T-helper 9 cell (primary cell): Measurements from ENCODE around the gene CD79B.
"Not testable (repeated sequence)": the region's sequence is repeated elsewhere in the genome, so short reads cannot be mapped to it uniquely, and the experiment has no call there.

ENCODE experiments used
- DNase-seq: peaks from one replicate; pipeline ENCODE4 v3.0.0-alpha.2; 2020

Gene CD79B

GRCh38 chr17:63930951-63931575, 1.1 kb downstream of the CD79B start:
- DNase-seq: peak; percentile 56

DNA sequence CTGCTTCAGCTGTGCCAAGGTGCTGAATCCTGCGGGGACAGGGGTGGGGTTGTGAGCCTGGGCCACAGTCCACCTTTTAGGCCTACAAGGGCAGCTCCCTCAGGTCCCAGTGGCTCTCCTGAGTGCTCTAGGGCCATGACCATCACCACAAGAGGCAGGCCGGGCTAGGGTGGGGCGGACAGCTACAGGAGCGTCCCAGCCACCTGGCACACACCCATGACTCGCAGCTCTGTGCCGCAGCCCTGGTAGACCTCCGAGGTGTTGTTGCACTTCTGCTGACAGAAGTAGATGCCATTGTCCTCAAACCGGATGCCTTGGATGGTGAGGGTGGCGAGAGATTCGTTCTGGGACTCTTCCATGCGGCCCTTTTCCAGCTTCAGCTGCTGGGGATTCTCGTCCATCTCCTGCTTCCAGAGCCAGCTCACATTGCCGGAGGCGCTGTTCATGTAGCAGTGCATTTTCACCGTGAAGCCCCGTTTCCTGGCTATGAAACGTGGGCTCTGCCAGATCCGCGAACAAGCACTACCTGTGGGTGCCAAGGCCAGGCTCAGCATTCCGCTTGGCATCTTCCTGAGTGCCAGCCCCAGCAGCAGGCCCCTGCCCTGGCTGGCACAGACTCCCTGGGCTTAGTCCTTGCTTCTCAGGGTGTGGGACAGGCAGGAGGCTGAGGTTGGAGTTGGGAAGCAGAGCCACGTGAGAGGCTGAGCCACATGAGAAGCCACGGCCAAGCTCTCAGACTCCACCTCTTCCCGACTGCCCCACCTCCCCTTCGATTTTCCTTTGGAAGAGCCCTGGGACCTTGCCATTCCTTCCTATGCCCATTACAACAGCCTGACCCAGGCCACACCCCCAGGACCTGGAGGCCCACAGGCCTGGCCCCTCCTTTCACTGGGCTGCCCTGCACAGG, 2.0 kb downstream of the CD79B start:
- DNase-seq: no peak

- DNase-seq: no peak
Observed at GRCh38 chr17:63928966-63929695, 3.0 kb downstream of the CD79B start.

GRCh38 chr17:63928172-63928666, 3.9 kb downstream of the CD79B start:
- no peak for DNase-seq

GRCh38 chr17:63927464-63928171, 4.5 kb downstream of the CD79B start:
- no peak for DNase-seq

DNA sequence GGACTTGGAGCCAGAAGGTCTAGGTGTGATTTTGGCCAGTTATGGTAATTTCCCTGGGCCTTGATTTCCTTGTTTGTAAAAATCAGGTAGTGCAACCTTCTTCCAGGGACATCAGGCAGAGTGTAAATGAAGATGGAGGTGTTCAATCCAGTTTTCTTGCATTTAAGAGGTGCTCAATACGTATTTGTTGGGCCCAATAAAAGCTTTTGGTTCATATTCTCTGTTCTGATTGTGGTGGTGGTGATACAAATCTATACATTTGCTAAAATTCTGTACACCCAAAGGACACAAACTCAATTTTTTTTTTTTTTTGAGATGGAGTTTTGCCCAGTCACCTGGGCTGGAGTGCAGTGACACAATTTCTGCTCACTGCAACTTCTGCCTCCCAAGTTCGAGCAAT, 6.0 kb downstream of the CD79B start:
- no peak for DNase-seq

GRCh38 chr17:63925615-63926014, 6.5 kb downstream of the CD79B start:
- DNase-seq: no peak

DNA sequence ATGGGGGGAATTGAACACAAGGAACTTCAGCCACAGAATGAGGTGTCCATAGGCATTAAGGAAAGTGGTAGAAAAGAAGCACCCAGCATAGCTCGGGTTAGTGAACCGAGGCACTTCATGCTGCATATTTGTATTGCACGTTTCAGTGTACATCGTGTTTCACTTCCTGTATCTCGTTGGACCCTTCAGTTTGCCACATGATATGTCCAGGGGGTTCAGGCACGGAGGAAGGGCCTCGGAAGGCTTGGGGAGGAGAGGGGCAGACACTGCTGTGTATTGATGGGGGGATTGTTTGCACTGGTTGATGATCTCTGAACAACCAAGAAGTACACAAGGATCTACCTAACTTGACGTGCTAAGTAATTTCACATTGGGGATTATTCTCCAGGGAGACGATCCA, 9.7 kb downstream of the CD79B start:
- DNase-seq: not testable (repeated sequence)

DNA sequence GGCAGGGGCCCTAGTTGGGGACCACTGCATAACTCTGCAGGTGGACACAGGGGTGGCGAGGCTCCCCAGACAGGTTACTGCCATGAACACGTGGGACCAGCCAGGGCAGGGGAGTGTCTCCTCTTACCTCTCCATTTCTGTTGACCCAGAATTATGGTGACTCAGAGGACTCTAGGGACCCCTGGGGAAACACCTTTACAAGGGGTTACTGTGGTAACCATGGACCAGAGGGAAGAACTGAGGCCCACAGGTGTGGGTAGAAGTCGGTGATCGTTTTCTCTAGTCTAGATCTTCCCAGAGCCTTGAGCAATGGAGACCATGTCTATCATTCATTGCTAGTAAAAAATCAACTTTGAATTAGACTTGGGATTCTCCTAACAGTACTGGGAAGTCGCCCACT, 11.4 kb downstream of the CD79B start:
- not testable (repeated sequence) for DNase-seq

GRCh38 chr17:63920050-63920449, 12.1 kb downstream of the CD79B start:
- not testable (repeated sequence) for DNase-seq

DNA sequence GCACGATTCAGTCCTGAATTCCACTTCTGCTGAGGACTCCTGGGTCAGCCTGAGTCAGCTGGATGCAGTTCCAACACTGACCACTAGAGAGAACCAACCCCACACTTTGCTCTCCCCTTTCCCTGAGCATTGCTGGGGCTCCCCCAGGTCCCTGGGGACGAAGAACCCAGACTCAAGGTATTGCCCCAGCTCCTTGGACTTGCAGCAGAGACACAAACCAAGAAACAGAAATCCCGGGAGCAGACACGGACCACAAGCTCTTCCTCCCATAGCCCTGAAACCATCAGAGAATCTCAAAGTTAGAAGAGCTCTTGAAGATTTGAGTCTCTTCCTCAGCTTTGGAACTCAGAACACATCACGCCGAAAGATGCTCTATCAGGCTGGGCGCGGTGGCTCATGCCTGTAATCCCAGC, 12.8 kb downstream of the CD79B start:
- DNase-seq: peak; percentile 65

- DNase-seq: not testable (repeated sequence)
Observed at GRCh38 chr17:63918789-63919305, 13.3 kb downstream of the CD79B start, which contains the start of gene GH1. Gene GH1, minus strand, starts transcription at chr17:63918839. Its CDS starts 63 bp downstream, at chr17:63918776.

- DNase-seq: no peak
Observed at GRCh38 chr17:63918305-63918704, 13.8 kb downstream of the CD79B start.

DNA sequence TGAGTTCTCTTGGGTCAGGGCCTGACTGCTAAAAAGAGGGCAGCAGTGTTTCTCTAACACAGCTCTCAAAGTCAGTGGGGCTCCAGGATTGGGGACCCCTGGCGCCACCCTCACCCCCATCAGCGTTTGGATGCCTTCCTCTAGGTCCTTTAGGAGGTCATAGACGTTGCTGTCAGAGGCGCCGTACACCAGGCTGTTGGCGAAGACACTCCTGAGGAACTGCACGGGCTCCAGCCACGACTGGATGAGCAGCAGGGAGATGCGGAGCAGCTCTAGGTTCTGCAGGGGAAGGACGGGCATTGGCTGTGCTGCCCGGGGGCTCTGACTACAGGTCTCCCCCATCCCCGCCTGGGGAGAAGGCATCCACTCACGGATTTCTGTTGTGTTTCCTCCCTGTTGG, 14.5 kb downstream of the CD79B start:
- DNase-seq: no peak

DNA sequence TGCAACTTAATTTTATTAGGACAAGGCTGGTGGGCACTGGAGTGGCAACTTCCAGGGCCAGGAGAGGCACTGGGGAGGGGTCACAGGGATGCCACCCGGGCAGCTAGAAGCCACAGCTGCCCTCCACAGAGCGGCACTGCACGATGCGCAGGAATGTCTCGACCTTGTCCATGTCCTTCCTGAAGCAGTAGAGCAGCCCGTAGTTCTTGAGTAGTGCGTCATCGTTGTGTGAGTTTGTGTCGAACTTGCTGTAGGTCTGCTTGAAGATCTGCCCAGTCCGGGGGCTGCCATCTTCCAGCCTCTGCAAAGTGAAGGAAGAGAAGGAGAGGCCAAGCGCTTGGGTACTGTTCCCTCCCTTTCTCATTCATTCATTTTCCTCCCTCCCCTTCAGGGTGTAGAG, 14.9 kb downstream of the CD79B start:
- not testable (repeated sequence) for DNase-seq

DNA sequence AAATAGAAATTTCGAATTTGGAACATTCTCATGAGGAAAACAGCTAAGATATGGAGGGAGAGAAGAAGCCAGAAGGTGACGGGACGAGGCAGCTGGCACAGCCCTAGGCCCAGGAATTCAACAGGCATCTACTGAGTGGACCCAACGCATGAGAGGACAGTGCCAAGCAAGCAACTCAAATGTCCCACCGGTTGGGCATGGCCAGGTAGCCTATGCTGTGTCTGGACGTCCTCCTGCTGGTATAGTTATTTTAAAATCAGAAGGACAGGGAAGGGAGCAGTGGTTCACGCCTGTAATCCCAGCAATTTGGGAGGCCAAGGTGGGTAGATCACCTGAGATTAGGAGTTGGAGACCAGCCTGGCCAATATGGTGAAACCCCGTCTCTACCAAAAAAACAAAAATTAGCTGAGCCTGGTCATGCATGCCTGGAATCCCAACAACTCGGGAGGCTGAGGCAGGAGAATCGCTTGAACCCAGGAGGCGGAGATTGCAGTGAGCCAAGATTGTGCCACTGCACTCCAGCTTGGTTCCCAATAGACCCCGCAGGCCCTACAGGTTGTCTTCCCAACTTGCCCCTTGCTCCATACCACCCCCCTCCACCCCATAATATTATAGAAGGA, 15.5 kb downstream of the CD79B start:
- no peak for DNase-seq

GRCh38 chr17:63915753-63916152, 16.4 kb downstream of the CD79B start:
- not testable (repeated sequence) for DNase-seq

DNA sequence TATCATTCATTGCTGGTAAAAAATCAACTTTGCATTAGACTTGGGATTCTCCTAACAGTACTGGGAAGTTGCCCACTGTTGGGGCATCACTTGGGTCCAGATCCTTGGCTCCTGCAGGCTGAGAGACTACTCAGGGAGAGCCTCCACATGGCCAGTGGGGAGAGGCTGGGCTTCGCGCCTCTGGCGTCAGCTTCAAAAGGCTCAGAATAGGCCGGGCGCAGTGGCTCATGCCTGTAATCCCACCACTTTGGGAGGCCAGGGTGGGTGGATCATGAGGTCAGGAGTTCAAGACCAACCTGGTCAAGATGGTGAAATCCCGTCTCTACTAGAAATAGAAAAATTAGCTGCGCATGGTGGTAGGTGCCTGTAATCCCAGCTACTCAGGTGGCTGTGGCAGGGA, 17.7 kb downstream of the CD79B start:
- no peak for DNase-seq

- DNase-seq: peak; percentile 60
Observed at GRCh38 chr17:63911657-63912100, 20.5 kb downstream of the CD79B start.

DNA sequence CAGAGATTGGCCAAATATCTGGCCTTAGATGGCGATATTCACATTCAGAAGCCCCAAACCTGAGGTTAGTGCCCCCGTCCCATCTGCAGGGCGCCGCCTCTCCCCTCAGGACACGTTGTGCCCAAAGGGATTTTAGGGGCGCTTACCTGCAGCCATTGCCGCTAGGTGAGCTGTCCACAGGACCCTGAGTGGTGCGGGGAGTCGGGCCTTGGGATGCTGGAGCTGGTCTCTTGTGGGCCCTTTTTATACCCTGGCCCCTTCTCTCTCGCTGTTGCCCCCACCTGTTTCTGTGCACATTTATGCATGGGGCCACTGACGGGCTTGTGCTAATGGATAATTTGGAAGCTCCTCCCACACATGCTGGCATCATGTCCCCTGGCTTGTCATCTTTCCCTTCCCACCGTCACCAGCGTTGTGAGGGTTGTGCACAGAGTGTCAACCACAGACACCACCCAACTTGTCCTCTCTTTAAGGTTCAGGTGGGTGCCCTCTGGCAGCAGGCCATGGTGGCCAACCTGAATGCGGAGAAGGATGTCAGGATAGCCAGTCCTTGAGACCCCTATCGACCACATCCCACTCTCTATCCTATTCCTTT, 21.0 kb downstream of the CD79B start, which contains the start of gene CSHL1:
Gene CSHL1 (minus strand): TSS at position 218 of the 595 bp plus-strand sequence. CDS start 62 bp downstream, at position 156.
- DNase-seq: no peak

DNA sequence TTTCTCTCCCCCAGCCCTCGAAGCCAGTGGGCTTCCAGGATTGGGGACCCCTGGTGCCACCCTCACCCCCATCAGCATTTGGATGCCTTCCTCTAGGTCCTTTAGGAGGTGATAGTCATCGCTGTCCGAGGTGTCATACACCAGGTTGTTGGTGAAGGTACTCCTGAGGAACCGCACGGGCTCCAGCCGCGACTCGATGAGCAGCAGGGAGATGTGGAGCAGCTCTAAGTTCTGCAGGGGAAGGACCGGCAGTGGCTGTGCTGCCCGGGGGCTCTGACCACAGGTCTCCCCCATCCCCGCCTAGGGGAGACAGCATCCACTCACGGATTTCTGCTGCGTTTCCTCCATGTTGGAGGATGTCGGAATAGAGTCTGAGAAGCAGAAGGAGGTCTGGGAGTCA, 22.0 kb downstream of the CD79B start:
- no peak for DNase-seq
